ENCODE results near the gene AATK. TPM values are rescaled to one million over a fixed set of nuclear protein-coding genes. Genes with fewer than 3 reads are reported as not detected.

Gene AATK
- total and polyA plus RNA-seq, 2 donors, result 0.24 to 1.9 TPM

- Histone ChIP-seq H3K27me3 (ENCODE audit: control insufficient read depth in 2 of 2, insufficient read depth in 1 of 2, low read length in 1 of 2) (peaks cover 0 to 24% of the 10 kb centered on the region in 2 donors), H3K4me3 (ENCODE audit: low read length in 2 of 2) (no peak overlapping the region), H3K4me1 (ENCODE audit: control insufficient read depth in 2 of 2, insufficient read depth in 2 of 2, low read length in 2 of 2) (no peaks in the 10 kb centered on the region), H3K27ac (ENCODE audit: low read depth in 1 of 2, low read length in 1 of 2) (no peak overlapping the region), H3K36me3 (ENCODE audit: control insufficient read depth in 2 of 2, insufficient read depth in 2 of 2, low read length in 1 of 2) (peaks cover 6 to 40% of the 10 kb centered on the region in 2 donors), H3K9me3 (ENCODE audit: control insufficient read depth in 2 of 2, insufficient read depth in 1 of 2, low read length in 1 of 2) (no peaks in the 10 kb centered on the region)
- no peak for DNase-seq (ENCODE audit: low read depth in 6 of 9, low spot score in 9 of 9)
- 94% methylated on average over 26 of the region's 26 CpGs for WGBS
Observed at GRCh38 chr17:81187586-81188490, 21.8 kb upstream of the AATK start.

- no peaks in the 10 kb centered on the region for H3K4me1 ChIP-seq (ENCODE audit: control insufficient read depth in 2 of 2, insufficient read depth in 2 of 2, low read length in 2 of 2)
- DNase-seq (ENCODE audit: low read depth in 6 of 9, low spot score in 9 of 9), result no peak
- no peak overlapping the region for H3K4me3 ChIP-seq (ENCODE audit: low read length in 2 of 2)
- peaks cover 0 to 24% of the 10 kb centered on the region in 2 donors for H3K27me3 ChIP-seq (ENCODE audit: control insufficient read depth in 2 of 2, insufficient read depth in 1 of 2, low read length in 1 of 2)
- 97% methylated on average over 11 of the region's 11 CpGs for WGBS
- H3K36me3 ChIP-seq (ENCODE audit: control insufficient read depth in 2 of 2, insufficient read depth in 2 of 2, low read length in 1 of 2), result peaks cover 6 to 36% of the 10 kb centered on the region in 2 donors
- H3K27ac ChIP-seq (ENCODE audit: low read depth in 1 of 2, low read length in 1 of 2), result no peak overlapping the region
- no peaks in the 10 kb centered on the region for H3K9me3 ChIP-seq (ENCODE audit: control insufficient read depth in 2 of 2, insufficient read depth in 1 of 2, low read length in 1 of 2)
Observed at GRCh38 chr17:81187120-81187519, 21.1 kb upstream of the AATK start.

- Histone ChIP-seq H3K27me3 (ENCODE audit: control insufficient read depth in 2 of 2, insufficient read depth in 1 of 2, low read length in 1 of 2) (peaks cover 0 to 24% of the 10 kb centered on the region in 2 donors), H3K9me3 (ENCODE audit: control insufficient read depth in 2 of 2, insufficient read depth in 1 of 2, low read length in 1 of 2) (no peaks in the 10 kb centered on the region), H3K27ac (ENCODE audit: low read depth in 1 of 2, low read length in 1 of 2) (no peak overlapping the region), H3K36me3 (ENCODE audit: control insufficient read depth in 2 of 2, insufficient read depth in 2 of 2, low read length in 1 of 2) (peaks cover 6 to 31% of the 10 kb centered on the region in 2 donors), H3K4me3 (ENCODE audit: low read length in 2 of 2) (no peak overlapping the region), H3K4me1 (ENCODE audit: control insufficient read depth in 2 of 2, insufficient read depth in 2 of 2, low read length in 2 of 2) (no peaks in the 10 kb centered on the region)
- WGBS, result 95% methylated on average over 7 of the region's 7 CpGs
- no peak for DNase-seq (ENCODE audit: low read depth in 6 of 9, low spot score in 9 of 9)
Observed at GRCh38 chr17:81186203-81186602, 20.2 kb upstream of the AATK start.

GRCh38 chr17:81184555-81184954, 18.5 kb upstream of the AATK start:
- no peaks in the 10 kb centered on the region for H3K9me3 ChIP-seq (ENCODE audit: control insufficient read depth in 2 of 2, insufficient read depth in 1 of 2, low read length in 1 of 2)
- 56% methylated on average over 15 of the region's 15 CpGs for WGBS
- no peaks in the 10 kb centered on the region for H3K4me1 ChIP-seq (ENCODE audit: control insufficient read depth in 2 of 2, insufficient read depth in 2 of 2, low read length in 2 of 2)
- peaks cover 0 to 24% of the 10 kb centered on the region in 2 donors for H3K27me3 ChIP-seq (ENCODE audit: control insufficient read depth in 2 of 2, insufficient read depth in 1 of 2, low read length in 1 of 2)
- peaks cover 2 to 16% of the 10 kb centered on the region in 2 donors for H3K36me3 ChIP-seq (ENCODE audit: control insufficient read depth in 2 of 2, insufficient read depth in 2 of 2, low read length in 1 of 2)
- no peak for DNase-seq (ENCODE audit: low read depth in 6 of 9, low spot score in 9 of 9)
- no peak overlapping the region for H3K4me3 ChIP-seq (ENCODE audit: low read length in 2 of 2)
- no peak overlapping the region for H3K27ac ChIP-seq (ENCODE audit: low read depth in 1 of 2, low read length in 1 of 2)

- no peak for DNase-seq (ENCODE audit: low read depth in 6 of 9, low spot score in 9 of 9)
- Histone ChIP-seq H3K27ac (ENCODE audit: low read depth in 1 of 2, low read length in 1 of 2) (no peak overlapping the region), H3K27me3 (ENCODE audit: control insufficient read depth in 2 of 2, insufficient read depth in 1 of 2, low read length in 1 of 2) (peaks cover 0 to 24% of the 10 kb centered on the region in 2 donors), H3K36me3 (ENCODE audit: control insufficient read depth in 2 of 2, insufficient read depth in 2 of 2, low read length in 1 of 2) (peaks cover 1 to 9% of the 10 kb centered on the region in 2 donors), H3K4me3 (ENCODE audit: low read length in 2 of 2) (no peak overlapping the region), H3K4me1 (ENCODE audit: control insufficient read depth in 2 of 2, insufficient read depth in 2 of 2, low read length in 2 of 2) (no peaks in the 10 kb centered on the region), H3K9me3 (ENCODE audit: control insufficient read depth in 2 of 2, insufficient read depth in 1 of 2, low read length in 1 of 2) (no peaks in the 10 kb centered on the region)
- 90% methylated on average over 11 of the region's 11 CpGs for WGBS
Observed at GRCh38 chr17:81183807-81184206, 17.8 kb upstream of the AATK start.

GRCh38 chr17:81183316-81183715, 17.3 kb upstream of the AATK start:
- Histone ChIP-seq H3K4me1 (ENCODE audit: control insufficient read depth in 2 of 2, insufficient read depth in 2 of 2, low read length in 2 of 2) (no peaks in the 10 kb centered on the region), H3K27me3 (ENCODE audit: control insufficient read depth in 2 of 2, insufficient read depth in 1 of 2, low read length in 1 of 2) (peaks cover 0 to 24% of the 10 kb centered on the region in 2 donors), H3K36me3 (ENCODE audit: control insufficient read depth in 2 of 2, insufficient read depth in 2 of 2, low read length in 1 of 2) (peaks cover 0 to 4% of the 10 kb centered on the region in 2 donors), H3K9me3 (ENCODE audit: control insufficient read depth in 2 of 2, insufficient read depth in 1 of 2, low read length in 1 of 2) (no peaks in the 10 kb centered on the region), H3K4me3 (ENCODE audit: low read length in 2 of 2) (no peak overlapping the region), H3K27ac (ENCODE audit: low read depth in 1 of 2, low read length in 1 of 2) (no peak overlapping the region)
- WGBS, result 95% methylated on average over 10 of the region's 10 CpGs
- no peak for DNase-seq (ENCODE audit: low read depth in 6 of 9, low spot score in 9 of 9)

- DNase-seq (ENCODE audit: low read depth in 6 of 9, low spot score in 9 of 9), result no peak
- H3K36me3 ChIP-seq (ENCODE audit: control insufficient read depth in 2 of 2, insufficient read depth in 2 of 2, low read length in 1 of 2), result no peaks in the 10 kb centered on the region
- no peaks in the 10 kb centered on the region for H3K9me3 ChIP-seq (ENCODE audit: control insufficient read depth in 2 of 2, insufficient read depth in 1 of 2, low read length in 1 of 2)
- no peak overlapping the region for H3K4me3 ChIP-seq (ENCODE audit: low read length in 2 of 2)
- WGBS, result 91% methylated on average over 5 of the region's 5 CpGs
- H3K27me3 ChIP-seq (ENCODE audit: control insufficient read depth in 2 of 2, insufficient read depth in 1 of 2, low read length in 1 of 2), result peaks cover 0 to 24% of the 10 kb centered on the region in 2 donors
- H3K4me1 ChIP-seq (ENCODE audit: control insufficient read depth in 2 of 2, insufficient read depth in 2 of 2, low read length in 2 of 2), result no peaks in the 10 kb centered on the region
- H3K27ac ChIP-seq (ENCODE audit: low read depth in 1 of 2, low read length in 1 of 2), result no peak overlapping the region
Observed at GRCh38 chr17:81182596-81182995, 16.6 kb upstream of the AATK start.

GRCh38 chr17:81181811-81182185, 15.8 kb upstream of the AATK start:
- DNase-seq (ENCODE audit: low read depth in 6 of 9, low spot score in 9 of 9), result no peak
- Histone ChIP-seq H3K9me3 (ENCODE audit: control insufficient read depth in 2 of 2, insufficient read depth in 1 of 2, low read length in 1 of 2) (no peaks in the 10 kb centered on the region), H3K4me1 (ENCODE audit: control insufficient read depth in 2 of 2, insufficient read depth in 2 of 2, low read length in 2 of 2) (no peaks in the 10 kb centered on the region), H3K36me3 (ENCODE audit: control insufficient read depth in 2 of 2, insufficient read depth in 2 of 2, low read length in 1 of 2) (no peaks in the 10 kb centered on the region), H3K27me3 (ENCODE audit: control insufficient read depth in 2 of 2, insufficient read depth in 1 of 2, low read length in 1 of 2) (peaks cover 0 to 24% of the 10 kb centered on the region in 2 donors), H3K27ac (ENCODE audit: low read depth in 1 of 2, low read length in 1 of 2) (no peak overlapping the region), H3K4me3 (ENCODE audit: low read length in 2 of 2) (no peak overlapping the region)
- 97% methylated on average over 19 of the region's 19 CpGs for WGBS

Data from thymus (tissue), 11 donors.